Measurements from ENCODE around the gene CISTR. TPM values are rescaled to one million over a fixed set of nuclear protein-coding genes. Genes with fewer than 3 reads are reported as not detected.
"Not testable (repeated sequence)": the region's sequence is repeated elsewhere in the genome, so short reads cannot be mapped to it uniquely, and the experiment has no call there.

Gene CISTR
- total and polyA plus RNA-seq, 2 donors (not counting 3 experiments of a cell fraction or from before 2014, with no cell fraction given): not detected

- FAIRE-seq: no peak
- H3K27me3 ChIP-seq (ENCODE audit: control insufficient read depth in 2 of 2, insufficient read depth in 2 of 2, low read length in 2 of 2): peaks cover 19 to 39% of the 10 kb centered on the region in 2 experiments
Measured at GRCh38 chr12:53765891-53766290, 14.1 kb upstream of the CISTR start.

GRCh38 chr12:53764615-53765014, 12.8 kb upstream of the CISTR start:
- Histone ChIP-seq H3K9me3 (replicated peaks; ENCODE audit: control insufficient read depth, insufficient read depth, low read length) (no peaks in the 10 kb centered on the region), H4K20me1 (replicated peaks; ENCODE audit: control insufficient read depth, extremely low read depth, insufficient read depth, low read length) (no peaks in the 10 kb centered on the region), H3K36me3 (ENCODE audit: control insufficient read depth in 2 of 2, extremely low read depth in 1 of 2, insufficient read depth in 2 of 2, low read length in 2 of 2) (no peaks in the 10 kb centered on the region), H3K9me1 (replicated peaks; ENCODE audit: control insufficient read depth, extremely low read depth, insufficient read depth, low read length) (no peaks in the 10 kb centered on the region), H3K4me2 (ENCODE audit: insufficient read depth, low read length) (no peak overlapping the region), H3K27me3 (ENCODE audit: control insufficient read depth in 2 of 2, insufficient read depth in 2 of 2, low read length in 2 of 2) (peaks cover 21 to 41% of the 10 kb centered on the region in 2 experiments), H3K27ac (ENCODE audit: insufficient read depth, low read depth, low read length) (no peak overlapping the region), H2AFZ (ENCODE audit: low read depth, low read length) (no peak overlapping the region), H3K9ac (replicated peaks; ENCODE audit: extremely low read depth, insufficient read depth, low read length) (no peak overlapping the region), H3K79me2 (ENCODE audit: control insufficient read depth, insufficient read depth, low read length) (no peaks in the 10 kb centered on the region), H3K4me3 (replicated peaks in 1 of 3; ENCODE audit: insufficient read depth in 1 of 3, low read depth in 1 of 3, low read length in 3 of 3) (no peak overlapping the region), H3K4me1 (ENCODE audit: control insufficient read depth, extremely low read depth, insufficient read depth, low read length) (peaks cover under 1% of the 10 kb centered on the region)
- ChIA-PET POLR2A (interaction anchor here (0.5 kb wide), 1 partner anchor 442 kb away, joined by 5 read pairs; no protein-coding TSS in a partner anchor), CTCF (interaction anchor here (0.5 to 1.4 kb wide), 3 partner anchors 18 to 437 kb away, joined by 4 to 7 read pairs (median 6); no protein-coding TSS in a partner anchor)
- BruUV-seq (replicated peaks): no TSS peak
- dilution Hi-C loops (cut with MboI; ENCODE audit: extremely low pct_ligation_motif_present, low sequenced_read_pairs): no loop called here
- no peak for DNase-seq (ENCODE audit: low read depth, low spot score)
- intact Hi-C loops (cut with micrococcal nuclease): no loop called here
- TF ChIP-seq MYC (IDR thresholded peaks at IDR 0.05; ENCODE audit: low read depth, low read length) (no peak), POLR2A (IDR thresholded peaks at IDR 0.05; ENCODE audit: low read depth, low read length) (no peak), EZH2 (IDR thresholded peaks at IDR 0.05; ENCODE audit: borderline replicate concordance, low read depth, low read length, severe bottlenecking) (no peak), CTCF (IDR thresholded peaks at IDR 0.05; ENCODE audit: extremely low read depth in 1 of 2, insufficient read depth in 1 of 2, low read depth in 1 of 2, low read length in 2 of 2) (no peak), FOS (IDR thresholded peaks at IDR 0.05; ENCODE audit: borderline replicate concordance, insufficient read depth, low read length) (no peak), GATA2 (IDR thresholded peaks at IDR 0.05; ENCODE audit: insufficient read depth, insufficient read length, low read depth, low read length) (no peak), POLR2AphosphoS5 (IDR thresholded peaks at IDR 0.05; ENCODE audit: insufficient read depth, low read depth, low read length) (no peak), MAX (IDR thresholded peaks at IDR 0.05; ENCODE audit: insufficient read depth, insufficient read length) (no peak), JUN (IDR thresholded peaks at IDR 0.05; ENCODE audit: borderline replicate concordance, insufficient read depth, insufficient read length, low read depth) (no peak)
- no peak for FAIRE-seq

More at GRCh38 chr12:53765891-53766290, 14.1 kb upstream of the CISTR start:
- no peaks in the 10 kb centered on the region for H3K9me1 ChIP-seq (replicated peaks; ENCODE audit: control insufficient read depth, extremely low read depth, insufficient read depth, low read length)
- intact Hi-C loops (cut with micrococcal nuclease): no loop called here
- peaks cover 9% of the 10 kb centered on the region for H3K4me1 ChIP-seq (ENCODE audit: control insufficient read depth, extremely low read depth, insufficient read depth, low read length)
- ChIA-PET CTCF (interaction anchor here (0.8 to 1.4 kb wide), 3 partner anchors 9 to 435 kb away, joined by 3 to 7 read pairs (median 3); no protein-coding TSS in a partner anchor), POLR2A (no interaction called here)
- dilution Hi-C loops (cut with MboI; ENCODE audit: extremely low pct_ligation_motif_present, low sequenced_read_pairs): no loop called here
- H3K9me3 ChIP-seq (replicated peaks; ENCODE audit: control insufficient read depth, insufficient read depth, low read length): no peaks in the 10 kb centered on the region
- no peak for DNase-seq (ENCODE audit: low read depth, low spot score)
- no peak overlapping the region for H3K27ac ChIP-seq (ENCODE audit: insufficient read depth, low read depth, low read length)
- H3K79me2 ChIP-seq (ENCODE audit: control insufficient read depth, insufficient read depth, low read length): no peaks in the 10 kb centered on the region
- no peak overlapping the region for H3K9ac ChIP-seq (replicated peaks; ENCODE audit: extremely low read depth, insufficient read depth, low read length)
- H3K4me3 ChIP-seq (replicated peaks in 1 of 3; ENCODE audit: insufficient read depth in 1 of 3, low read depth in 1 of 3, low read length in 3 of 3): no peak overlapping the region
- BruUV-seq (replicated peaks): no TSS peak
- H3K4me2 ChIP-seq (ENCODE audit: insufficient read depth, low read length): no peak overlapping the region
- H3K36me3 ChIP-seq (ENCODE audit: control insufficient read depth in 2 of 2, extremely low read depth in 1 of 2, insufficient read depth in 2 of 2, low read length in 2 of 2): no peaks in the 10 kb centered on the region
- H4K20me1 ChIP-seq (replicated peaks; ENCODE audit: control insufficient read depth, extremely low read depth, insufficient read depth, low read length): no peaks in the 10 kb centered on the region
- TF ChIP-seq JUN (IDR thresholded peaks at IDR 0.05; ENCODE audit: borderline replicate concordance, insufficient read depth, insufficient read length, low read depth): no peak
- H2AFZ ChIP-seq (ENCODE audit: low read depth, low read length): no peak overlapping the region

GRCh38 chr12:53762793-53763192, 11.0 kb upstream of the CISTR start:
- H3K9ac ChIP-seq (replicated peaks; ENCODE audit: extremely low read depth, insufficient read depth, low read length); dilution Hi-C loops (cut with MboI; ENCODE audit: extremely low pct_ligation_motif_present, low sequenced_read_pairs); H3K4me2 ChIP-seq (ENCODE audit: insufficient read depth, low read length); BruUV-seq (replicated peaks); H3K9me1 ChIP-seq (replicated peaks; ENCODE audit: control insufficient read depth, extremely low read depth, insufficient read depth, low read length); H4K20me1 ChIP-seq (replicated peaks; ENCODE audit: control insufficient read depth, extremely low read depth, insufficient read depth, low read length); FAIRE-seq; H3K4me1 ChIP-seq (ENCODE audit: control insufficient read depth, extremely low read depth, insufficient read depth, low read length); H3K36me3 ChIP-seq (ENCODE audit: control insufficient read depth in 2 of 2, extremely low read depth in 1 of 2, insufficient read depth in 2 of 2, low read length in 2 of 2); DNase-seq (ENCODE audit: low read depth, low spot score); intact Hi-C loops (cut with micrococcal nuclease); H3K9me3 ChIP-seq (replicated peaks; ENCODE audit: control insufficient read depth, insufficient read depth, low read length); H3K4me3 ChIP-seq (replicated peaks in 1 of 3; ENCODE audit: insufficient read depth in 1 of 3, low read depth in 1 of 3, low read length in 3 of 3); H2AFZ ChIP-seq (ENCODE audit: low read depth, low read length); POLR2A ChIA-PET; H3K27ac ChIP-seq (ENCODE audit: insufficient read depth, low read depth, low read length); H3K79me2 ChIP-seq (ENCODE audit: control insufficient read depth, insufficient read depth, low read length): not testable (repeated sequence)
- peaks cover 37 to 57% of the 10 kb centered on the region in 2 experiments for H3K27me3 ChIP-seq (ENCODE audit: control insufficient read depth in 2 of 2, insufficient read depth in 2 of 2, low read length in 2 of 2)
- CTCF ChIA-PET: interaction anchor here (1.3 kb wide), 1 partner anchor 16 kb away, joined by 4 read pairs; no protein-coding TSS in a partner anchor

Measured in endothelial cell of umbilical vein (primary cell).